Astrocyte of the hippocampus (primary cell): ENCODE measurements around the gene PITPNM1.
A peak's percentile ranks its signal among the peaks of the same experiment; 100 is the strongest.
"Not testable (repeated sequence)": the region's sequence is repeated elsewhere in the genome, so short reads cannot be mapped to it uniquely, and the experiment has no call there.

Experiments used
- DNase-seq: peaks from one replicate; pipeline ENCODE4 v3.0.0; 2011; ENCODE audit warnings: low read depth, low spot score

Gene PITPNM1

DNA sequence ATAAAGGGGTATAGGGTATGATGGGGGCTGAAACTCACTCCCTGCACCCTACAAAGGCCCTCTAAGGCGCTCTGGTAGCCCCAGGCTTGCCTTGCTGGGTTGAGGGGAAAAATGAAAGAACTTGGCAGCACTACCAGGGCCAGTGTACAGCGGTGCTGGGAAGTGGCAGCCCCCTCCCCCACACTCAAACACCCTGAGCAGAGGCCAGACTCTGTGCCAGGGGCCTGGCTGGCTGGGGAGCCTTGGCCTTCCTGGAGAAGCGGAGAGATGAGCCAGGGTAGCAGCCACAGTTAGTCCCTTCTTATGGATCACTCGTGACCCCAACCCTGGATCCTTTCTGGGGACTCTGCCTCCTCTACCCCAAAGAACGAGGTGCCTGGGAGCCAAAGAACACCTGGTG, 38.8 kb downstream of the PITPNM1 start:
- DNase-seq = no peak

DNA sequence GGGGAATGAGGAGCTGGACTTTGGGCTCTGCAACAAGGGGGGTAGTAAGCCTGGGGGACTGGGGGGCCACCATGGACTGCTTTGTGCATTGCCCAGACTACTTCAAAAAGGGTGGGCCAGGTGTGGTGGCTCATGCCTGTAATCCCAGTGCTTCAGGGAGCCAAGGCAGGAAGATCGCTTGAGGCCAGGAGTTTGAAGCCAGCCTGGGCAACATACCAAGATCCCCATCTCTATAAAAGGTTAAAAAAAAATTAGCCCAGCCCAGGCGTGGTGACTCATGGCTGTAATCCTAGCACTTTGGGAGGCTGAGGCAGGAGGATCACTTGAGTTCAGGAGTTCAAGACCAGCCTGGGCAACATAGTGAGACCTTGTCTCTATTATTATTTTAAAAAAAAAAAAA, 39.6 kb downstream of the PITPNM1 start:
- DNase-seq = not testable (repeated sequence)

- no peak for DNase-seq
Measured at GRCh38 chr11:67465189-67465510, 40.0 kb downstream of the PITPNM1 start.

- DNase-seq = peak; percentile 88
Measured at GRCh38 chr11:67464411-67465188, 40.6 kb downstream of the PITPNM1 start.

DNA sequence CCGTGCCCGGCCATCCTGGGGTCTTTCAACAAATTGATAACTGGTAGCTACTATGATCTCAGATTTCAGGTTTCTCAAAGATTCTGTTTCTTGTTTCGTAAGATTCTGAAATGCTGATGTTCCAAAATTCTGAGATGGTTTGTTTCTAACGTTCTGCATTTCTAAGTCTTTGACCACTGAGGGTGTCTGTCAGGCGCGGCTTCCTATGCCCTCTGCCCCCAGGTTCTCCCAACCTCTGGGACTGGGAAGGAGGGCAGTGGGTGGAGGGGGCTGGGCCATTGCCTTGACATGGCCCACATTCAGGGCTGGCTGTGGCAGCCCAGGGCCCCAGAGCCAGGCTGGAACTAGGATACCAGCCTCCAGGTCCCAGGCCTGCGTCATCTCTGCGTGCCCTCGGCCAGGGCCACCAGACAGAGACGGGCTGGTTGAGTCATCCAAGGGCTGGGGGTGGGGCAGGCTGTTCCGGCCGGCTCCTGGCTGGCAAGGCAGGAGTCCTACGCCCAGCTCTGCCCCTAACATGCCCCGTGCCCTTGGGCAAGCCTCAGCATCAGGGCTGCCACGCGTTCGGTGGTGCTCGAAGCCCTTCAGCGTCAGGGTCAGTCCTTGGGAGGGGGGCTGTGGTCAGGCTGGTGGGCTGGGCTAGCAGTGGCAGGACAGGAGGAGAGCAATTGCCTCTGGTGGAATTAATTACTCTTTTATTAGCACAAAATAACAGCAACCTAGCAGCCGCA, 41.3 kb downstream of the PITPNM1 start:
- no peak for DNase-seq

GRCh38 chr11:67463186-67463585, 42.0 kb downstream of the PITPNM1 start:
- no peak for DNase-seq

- no peak for DNase-seq
Measured at GRCh38 chr11:67458266-67458665, 46.9 kb downstream of the PITPNM1 start.

DNA sequence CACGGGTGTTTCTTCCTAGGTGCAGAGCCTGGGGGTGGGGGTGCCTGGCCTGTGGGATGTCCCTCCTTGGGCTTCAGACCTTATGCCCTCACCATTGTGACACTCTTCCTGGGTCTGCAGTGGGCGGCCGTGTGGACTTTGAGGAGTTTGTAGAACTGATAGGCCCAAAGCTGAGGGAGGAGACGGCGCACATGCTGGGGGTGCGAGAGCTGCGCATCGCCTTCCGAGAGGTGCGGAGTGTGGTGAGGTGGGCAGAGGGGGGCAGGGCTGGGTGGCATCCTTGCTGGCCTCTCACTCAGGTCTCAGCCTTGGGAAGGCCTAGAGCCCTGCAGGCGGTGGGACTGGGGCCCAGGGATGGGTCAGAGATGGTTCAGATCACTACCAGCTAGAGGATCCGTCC, 47.7 kb downstream of the PITPNM1 start:
- no peak for DNase-seq

- DNase-seq = no peak
Measured at GRCh38 chr11:67456068-67456705, 49.0 kb downstream of the PITPNM1 start.

- no peak for DNase-seq
Measured at GRCh38 chr11:67455054-67455453, 50.1 kb downstream of the PITPNM1 start, which contains the start of gene CABP4. Gene CABP4, plus strand, starts transcription at chr11:67455354. Its CDS starts 70 bp downstream, at chr11:67455424.

- DNase-seq = no peak
Measured at GRCh38 chr11:67453816-67454732, 51.1 kb downstream of the PITPNM1 start.

- DNase-seq = no peak
Measured at GRCh38 chr11:67452141-67452952, 52.8 kb downstream of the PITPNM1 start, which contains the start of gene GPR152. Gene GPR152, minus strand, starts transcription at chr11:67452729. Its CDS starts 5 bp downstream, at chr11:67452724.

- DNase-seq = no peak
Measured at GRCh38 chr11:67451658-67451976, 53.5 kb downstream of the PITPNM1 start.

GRCh38 chr11:67450796-67451657, 54.1 kb downstream of the PITPNM1 start:
- no peak for DNase-seq

DNA sequence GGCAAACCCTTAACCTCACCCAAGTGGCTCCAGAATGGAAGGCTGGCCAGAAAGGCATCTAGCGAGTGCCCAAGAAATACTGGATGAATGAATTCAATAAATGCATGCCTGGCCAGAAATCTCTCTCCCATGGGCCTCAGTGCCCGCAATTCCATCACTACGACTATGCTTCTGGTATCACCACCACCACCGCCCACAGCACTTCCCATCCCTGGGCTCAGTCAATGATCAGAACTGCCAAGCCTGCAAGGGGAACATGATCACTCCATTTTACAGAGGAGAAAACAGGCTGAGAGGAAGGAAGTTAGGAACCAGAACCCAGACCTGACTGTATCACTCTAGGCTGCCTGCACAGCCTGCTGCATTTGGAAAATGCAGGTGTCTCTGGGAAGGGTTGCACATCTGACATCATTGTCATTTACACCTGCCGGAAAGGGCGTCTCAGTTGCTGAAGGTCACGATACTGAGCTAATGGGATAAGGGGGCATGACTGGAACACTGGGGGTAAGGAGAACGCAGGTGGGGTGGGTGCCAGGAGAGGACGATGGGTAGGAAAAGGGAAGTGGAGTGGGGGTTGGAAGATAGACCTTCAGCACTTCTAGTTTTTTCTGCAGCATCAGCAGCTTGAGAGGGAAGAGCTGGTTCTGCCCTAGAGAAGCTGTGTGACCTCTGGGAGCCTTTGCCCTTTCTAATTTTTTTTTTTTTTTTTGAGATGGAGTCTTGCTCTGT, 55.9 kb downstream of the PITPNM1 start:
- no peak for DNase-seq

DNA sequence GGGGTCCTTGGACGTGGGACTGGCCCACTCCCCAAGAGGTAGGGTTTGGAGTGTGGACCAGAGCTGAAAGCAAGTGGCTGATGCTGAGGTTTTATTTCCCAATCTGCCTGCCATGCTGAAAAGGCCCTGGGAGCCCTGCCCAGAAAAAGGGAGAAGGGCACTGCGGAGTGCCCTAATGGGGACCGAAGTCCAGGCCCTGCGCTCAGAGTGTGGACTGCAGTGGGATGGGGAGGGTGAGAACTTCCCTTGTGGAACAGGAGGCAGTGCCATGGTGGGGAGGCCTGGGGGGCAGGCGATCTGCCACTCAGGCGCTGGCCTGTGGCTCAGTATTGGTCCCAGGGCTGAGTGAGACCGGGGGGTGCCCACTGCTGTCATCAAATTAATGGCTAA, 56.9 kb downstream of the PITPNM1 start:
- DNase-seq = no peak

- DNase-seq = no peak
Measured at GRCh38 chr11:67445515-67445914, 59.6 kb downstream of the PITPNM1 start.

- no peak for DNase-seq
Measured at GRCh38 chr11:67442504-67443404, 62.4 kb downstream of the PITPNM1 start.
